ENCODE measurements around the gene NKRF.

- TF ChIP-seq, protein P1, sequence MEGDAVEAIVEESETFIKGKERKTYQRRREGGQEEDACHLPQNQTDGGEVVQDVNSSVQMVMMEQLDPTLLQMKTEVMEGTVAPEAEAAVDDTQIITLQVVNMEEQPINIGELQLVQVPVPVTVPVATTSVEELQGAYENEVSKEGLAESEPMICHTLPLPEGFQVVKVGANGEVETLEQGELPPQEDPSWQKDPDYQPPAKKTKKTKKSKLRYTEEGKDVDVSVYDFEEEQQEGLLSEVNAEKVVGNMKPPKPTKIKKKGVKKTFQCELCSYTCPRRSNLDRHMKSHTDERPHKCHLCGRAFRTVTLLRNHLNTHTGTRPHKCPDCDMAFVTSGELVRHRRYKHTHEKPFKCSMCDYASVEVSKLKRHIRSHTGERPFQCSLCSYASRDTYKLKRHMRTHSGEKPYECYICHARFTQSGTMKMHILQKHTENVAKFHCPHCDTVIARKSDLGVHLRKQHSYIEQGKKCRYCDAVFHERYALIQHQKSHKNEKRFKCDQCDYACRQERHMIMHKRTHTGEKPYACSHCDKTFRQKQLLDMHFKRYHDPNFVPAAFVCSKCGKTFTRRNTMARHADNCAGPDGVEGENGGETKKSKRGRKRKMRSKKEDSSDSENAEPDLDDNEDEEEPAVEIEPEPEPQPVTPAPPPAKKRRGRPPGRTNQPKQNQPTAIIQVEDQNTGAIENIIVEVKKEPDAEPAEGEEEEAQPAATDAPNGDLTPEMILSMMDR (IDR thresholded peaks at IDR 0.05), result no peak
- TF ChIP-seq POLR2A (IDR thresholded peaks at IDR 0.05), result no peak
- TF ChIP-seq POLR2AphosphoS5 (IDR thresholded peaks at IDR 0.05), result no peak
- TF ChIP-seq EP300 (IDR thresholded peaks at IDR 0.05), result no peak
Measured at GRCh38 chrX:119624951-119625668, 18.9 kb upstream of the NKRF start.

Data from upper lobe of left lung (tissue), 4 donors.